ENCODE results near the gene GTF2IRD1. TPM values are rescaled to one million over a fixed set of nuclear protein-coding genes. Genes with fewer than 3 reads are reported as not detected.

GTF2IRD1 gene
- total RNA-seq, 1 donor from 2014 or later, result 18.2 TPM

- H3K4me3 ChIP-seq (ENCODE audit: low read depth, low read length), result peak overlapping the region; percentile 68
- DNase-seq (ENCODE audit: low read depth) (no peak), FAIRE-seq (no peak)
- no peaks in the 10 kb centered on the region for H3K36me3 ChIP-seq (ENCODE audit: control insufficient read depth, insufficient read depth, low read length)
- no peaks in the 10 kb centered on the region for H3K27me3 ChIP-seq (ENCODE audit: control insufficient read depth, insufficient read depth, low read length)
- TF ChIP-seq CTCF (IDR thresholded peaks at IDR 0.05; ENCODE audit: insufficient read depth, low read length, severe bottlenecking), result no peak
Observed at GRCh38 chr7:74454021-74454924, 567 bp downstream of the GTF2IRD1 start.

- TF ChIP-seq CTCF (IDR thresholded peaks at IDR 0.05; ENCODE audit: insufficient read depth, low read length, severe bottlenecking), result no peak
- H3K4me3 ChIP-seq (ENCODE audit: low read depth, low read length), result peak overlapping the region; percentile 68
- no peak for DNase-seq (ENCODE audit: low read depth)
- no peaks in the 10 kb centered on the region for H3K27me3 ChIP-seq (ENCODE audit: control insufficient read depth, insufficient read depth, low read length)
- no peaks in the 10 kb centered on the region for H3K36me3 ChIP-seq (ENCODE audit: control insufficient read depth, insufficient read depth, low read length)
- no peak for FAIRE-seq
Observed at GRCh38 chr7:74454925-74455288, 1.2 kb downstream of the GTF2IRD1 start.

GRCh38 chr7:74455291-74455804 lies 1.6 kb downstream of the GTF2IRD1 start:
- Histone ChIP-seq H3K27me3 (ENCODE audit: control insufficient read depth, insufficient read depth, low read length) (no peaks in the 10 kb centered on the region), H3K4me3 (ENCODE audit: low read depth, low read length) (peak overlapping the region; percentile 68), H3K36me3 (ENCODE audit: control insufficient read depth, insufficient read depth, low read length) (no peaks in the 10 kb centered on the region)
- TF ChIP-seq CTCF (IDR thresholded peaks at IDR 0.05; ENCODE audit: insufficient read depth, low read length, severe bottlenecking), result no peak
- DNase-seq (ENCODE audit: low read depth) (no peak), FAIRE-seq (no peak)

- Histone ChIP-seq H3K27me3 (ENCODE audit: control insufficient read depth, insufficient read depth, low read length) (no peaks in the 10 kb centered on the region), H3K36me3 (ENCODE audit: control insufficient read depth, insufficient read depth, low read length) (peaks cover 2% of the 10 kb centered on the region), H3K4me3 (ENCODE audit: low read depth, low read length) (no peak overlapping the region)
- no peak for FAIRE-seq
- TF ChIP-seq CTCF (IDR thresholded peaks at IDR 0.05; ENCODE audit: insufficient read depth, low read length, severe bottlenecking), result no peak
- DNase-seq (ENCODE audit: low read depth), result no peak
Observed at GRCh38 chr7:74455928-74456327, 2.2 kb downstream of the GTF2IRD1 start.

- FAIRE-seq (no peak), DNase-seq (ENCODE audit: low read depth) (no peak)
- peaks cover 2% of the 10 kb centered on the region for H3K36me3 ChIP-seq (ENCODE audit: control insufficient read depth, insufficient read depth, low read length)
- H3K4me3 ChIP-seq (ENCODE audit: low read depth, low read length), result no peak overlapping the region
- no peaks in the 10 kb centered on the region for H3K27me3 ChIP-seq (ENCODE audit: control insufficient read depth, insufficient read depth, low read length)
- no peak for TF ChIP-seq CTCF (IDR thresholded peaks at IDR 0.05; ENCODE audit: insufficient read depth, low read length, severe bottlenecking)
Observed at GRCh38 chr7:74457007-74457406, 3.3 kb downstream of the GTF2IRD1 start.
